Hematopoietic multipotent progenitor cell treated with erythropoietin and hydrocortisone succinate and interleukin-3 and kit ligand, for 17 days (in vitro differentiated cells): ENCODE measurements around the gene C20orf204.
"Not testable (repeated sequence)": the region's sequence is repeated elsewhere in the genome, so short reads cannot be mapped to it uniquely, and the experiment has no call there.

Experiments used
- DNase-seq: peaks from one replicate; pipeline ENCODE4 v3.0.0-alpha.2; 2015; ENCODE audit warnings: low spot score

C20orf204 gene

DNA sequence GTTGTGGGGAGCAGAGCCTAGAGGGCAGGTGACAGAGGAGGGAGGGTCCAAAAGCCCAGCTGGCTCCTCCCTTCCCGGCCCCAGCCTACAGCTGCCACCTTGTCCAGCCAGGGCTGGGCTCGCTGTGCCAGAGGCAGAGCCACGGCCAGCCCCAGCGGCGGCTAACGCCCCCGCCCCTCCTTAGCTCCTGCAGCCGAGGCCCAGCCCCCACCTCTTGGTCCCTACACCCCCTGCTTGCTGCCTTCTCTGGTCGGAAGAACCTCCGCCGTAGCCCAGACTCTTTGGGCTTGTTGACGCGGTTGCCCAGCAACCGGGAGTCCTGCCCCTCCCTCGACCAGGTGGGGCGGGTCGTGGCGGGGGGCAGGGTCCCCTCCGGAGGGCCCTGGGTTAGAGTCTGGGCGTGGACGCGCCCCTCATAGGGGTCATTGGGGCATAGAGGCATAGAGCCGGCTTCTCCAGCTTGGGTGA is 48.7 kb downstream of the C20orf204 start:
- no peak for DNase-seq

DNA sequence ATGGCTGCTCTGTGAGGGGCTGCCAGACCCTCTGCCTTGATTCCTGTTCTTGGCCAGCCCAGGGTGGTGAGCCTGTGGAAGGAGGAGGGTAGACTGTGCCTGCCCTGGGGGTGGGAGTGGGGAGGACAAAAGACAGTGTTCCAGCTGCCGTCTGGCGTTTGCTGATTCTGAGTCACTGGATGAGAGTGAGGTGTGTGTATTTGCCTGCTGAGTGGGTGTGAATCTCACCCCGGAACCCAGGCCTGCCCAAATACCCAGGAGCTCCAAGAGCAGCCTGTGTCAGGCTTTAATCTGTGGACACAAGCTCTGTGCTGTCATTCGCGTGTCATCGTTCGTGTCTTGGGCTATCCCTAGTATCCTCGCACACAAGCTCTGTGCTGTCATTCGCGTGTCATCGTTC is 50.8 kb downstream of the C20orf204 start:
- no peak for DNase-seq

DNA sequence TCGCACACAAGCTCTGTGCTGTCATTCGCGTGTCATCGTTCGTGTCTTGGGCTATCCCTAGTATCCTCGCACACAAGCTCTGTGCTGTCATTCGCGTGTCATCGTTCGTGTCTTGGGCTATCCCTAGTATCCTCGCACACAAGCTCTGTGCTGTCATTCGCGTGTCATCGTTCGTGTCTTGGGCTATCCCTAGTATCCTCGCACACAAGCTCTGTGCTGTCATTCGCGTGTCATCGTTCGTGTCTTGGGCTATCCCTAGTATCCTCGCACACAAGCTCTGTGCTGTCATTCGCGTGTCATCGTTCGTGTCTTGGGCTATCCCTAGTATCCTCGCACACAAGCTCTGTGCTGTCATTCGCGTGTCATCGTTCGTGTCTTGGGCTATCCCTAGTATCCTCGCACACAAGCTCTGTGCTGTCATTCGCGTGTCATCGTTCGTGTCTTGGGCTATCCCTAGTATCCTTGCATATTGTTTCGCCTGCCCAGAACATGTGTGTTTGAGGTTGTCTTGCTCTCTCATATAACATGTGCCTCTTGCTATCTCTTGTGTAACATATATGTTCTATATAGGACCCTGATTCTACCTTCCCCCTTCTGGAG is 51.3 kb downstream of the C20orf204 start:
- not testable (repeated sequence) for DNase-seq

DNA sequence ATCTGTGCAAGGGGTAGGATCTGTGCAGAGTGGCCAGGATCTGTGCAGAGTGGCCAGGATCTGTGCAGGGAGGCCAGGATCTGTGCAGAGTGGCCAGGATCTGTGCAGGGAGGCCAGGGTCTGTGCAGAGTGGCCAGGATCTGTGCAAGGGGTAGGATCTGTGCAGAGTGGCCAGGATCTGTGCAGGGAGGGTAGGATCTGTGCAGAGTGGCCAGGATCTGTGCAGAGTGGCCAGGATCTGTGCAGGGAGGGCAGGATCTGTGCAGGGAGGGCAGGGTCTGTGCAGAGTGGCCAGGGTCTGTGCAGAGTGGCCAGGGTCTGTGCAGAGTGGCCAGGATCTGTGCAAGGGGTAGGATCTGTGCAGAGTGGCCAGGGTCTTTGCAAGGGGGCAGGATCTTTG is 52.6 kb downstream of the C20orf204 start:
- not testable (repeated sequence) for DNase-seq
